GM23248 (cell line): ENCODE results near the gene FAM114A1.

Experiments used
- EZH2 ChIP-seq: fragments of 200-600 bp; sonication (generic); IDR thresholded peaks from 2 replicates; pipeline ENCODE4 v1.6.1; 2018; ENCODE audit warnings: antibody characterized with exemption, mild to moderate bottlenecking; ENCODE audit not compliant: insufficient read depth, poor library complexity, severe bottlenecking
- EZH2phosphoT487 ChIP-seq: fragments of 200-600 bp; sonication (generic); IDR thresholded peaks from 2 replicates; pipeline ENCODE4 v1.6.1; 2018; ENCODE audit warnings: antibody characterized with exemption, moderate library complexity, mild to moderate bottlenecking, low read depth; ENCODE audit not compliant: insufficient read depth

DNA sequence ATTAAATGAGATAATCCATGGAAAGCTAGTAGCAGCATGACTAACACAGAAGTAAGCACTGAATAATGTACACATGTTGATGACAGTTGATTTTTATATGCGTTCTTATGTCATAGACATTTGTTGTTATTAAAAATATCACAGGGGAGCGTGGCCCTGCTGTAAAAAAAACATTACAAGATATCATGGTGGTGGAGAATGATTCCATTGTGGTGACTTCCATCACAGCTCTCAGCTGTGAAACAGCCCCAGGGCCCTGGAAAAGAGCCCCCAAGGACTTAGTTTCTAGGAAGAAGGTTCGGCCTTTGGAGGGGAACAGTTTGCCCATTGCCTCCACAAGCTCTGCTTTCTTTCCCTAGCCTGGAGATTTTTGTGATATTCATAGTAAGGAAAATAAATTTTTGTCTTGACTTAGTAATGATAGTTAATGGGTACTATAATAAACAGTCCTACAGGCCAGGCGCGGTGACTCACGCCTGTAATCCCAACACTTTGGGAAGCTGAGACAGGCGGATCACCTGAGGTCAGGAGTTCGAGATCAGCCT, 49.9 kb downstream of the FAM114A1 start:
- TF ChIP-seq EZH2phosphoT487 (no peak), EZH2 (no peak)
